Iris pigment epithelial cell (primary cell): ENCODE data around the gene FOXL1.

Experiments used
- DNase-seq: peaks from one replicate; pipeline ENCODE4 v3.0.0-alpha.2; 2011; ENCODE audit warnings: low read depth

The FOXL1 gene

DNA sequence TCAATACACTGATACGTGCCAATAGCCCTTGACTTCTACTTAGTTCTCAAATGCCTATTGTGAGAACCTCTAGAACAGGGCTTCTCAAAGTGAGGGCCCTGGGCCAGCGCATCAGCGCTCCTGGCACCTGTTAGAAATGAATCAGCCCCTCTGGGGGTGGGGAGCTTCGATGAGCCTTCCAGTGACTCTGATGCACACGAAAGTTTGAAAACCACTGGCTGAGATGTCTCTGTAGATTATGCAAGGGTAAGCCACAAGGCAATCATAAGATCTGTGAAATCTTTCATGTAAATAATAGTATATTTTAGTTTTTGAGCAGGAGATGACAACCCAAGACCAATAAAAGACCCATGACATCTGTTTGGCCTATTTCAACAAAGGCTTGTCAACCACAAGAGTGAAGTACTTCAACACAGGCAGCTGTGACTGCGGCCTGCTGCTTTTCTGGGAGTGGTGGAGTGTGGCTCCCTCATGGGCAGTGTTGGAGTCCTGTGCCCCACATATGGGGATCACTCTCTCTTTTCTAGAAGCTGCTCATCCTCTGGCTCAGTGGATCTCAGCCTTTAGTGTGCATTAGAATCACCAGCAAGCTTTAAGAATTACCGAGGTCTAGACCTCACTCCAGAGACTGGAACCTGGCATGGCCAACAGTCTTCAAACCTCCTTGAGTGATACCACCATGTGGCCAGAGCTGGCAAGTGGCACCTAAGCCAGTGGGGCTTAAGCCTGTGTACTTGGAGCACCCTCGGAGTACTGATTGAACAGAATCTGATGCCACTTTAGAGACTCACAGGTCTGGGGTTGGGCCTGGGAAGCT lies 29.1 kb upstream of the FOXL1 start:
- DNase-seq: no peak

DNA sequence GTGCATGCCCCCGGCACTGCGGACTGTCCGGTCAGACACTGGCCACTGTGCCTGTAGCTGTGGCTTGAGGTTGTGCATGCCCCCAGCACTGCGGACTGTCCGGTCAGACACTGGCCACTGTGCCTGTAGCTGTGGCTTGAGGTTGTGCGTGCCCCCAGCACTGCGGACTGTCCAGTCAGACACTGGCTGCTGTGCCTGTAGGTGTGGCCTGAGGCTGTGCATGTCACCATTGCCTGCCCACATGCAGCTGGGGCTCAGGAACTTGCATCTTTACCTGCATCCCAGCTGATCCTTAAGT lies 28.5 kb upstream of the FOXL1 start:
- DNase-seq: no peak

DNA sequence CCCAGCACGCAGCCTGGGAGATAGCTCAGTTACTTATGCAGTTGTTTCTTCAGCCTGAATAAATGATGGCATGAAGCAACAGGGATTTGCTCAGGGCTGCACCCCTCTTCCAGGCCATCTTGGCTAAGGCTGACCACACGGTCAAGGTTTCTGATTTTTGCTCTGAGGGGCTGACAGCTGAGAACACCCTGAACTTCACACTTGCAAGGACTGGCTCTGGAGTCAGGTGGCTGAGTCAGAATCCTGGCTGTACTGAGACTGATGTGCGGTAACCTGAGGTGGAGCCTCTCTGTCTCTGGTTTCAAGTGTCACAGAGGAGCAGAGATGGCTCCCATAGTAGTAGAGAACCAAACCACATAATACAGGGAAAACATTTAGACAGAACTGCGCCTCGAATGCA lies 28.1 kb upstream of the FOXL1 start:
- no peak for DNase-seq

DNA sequence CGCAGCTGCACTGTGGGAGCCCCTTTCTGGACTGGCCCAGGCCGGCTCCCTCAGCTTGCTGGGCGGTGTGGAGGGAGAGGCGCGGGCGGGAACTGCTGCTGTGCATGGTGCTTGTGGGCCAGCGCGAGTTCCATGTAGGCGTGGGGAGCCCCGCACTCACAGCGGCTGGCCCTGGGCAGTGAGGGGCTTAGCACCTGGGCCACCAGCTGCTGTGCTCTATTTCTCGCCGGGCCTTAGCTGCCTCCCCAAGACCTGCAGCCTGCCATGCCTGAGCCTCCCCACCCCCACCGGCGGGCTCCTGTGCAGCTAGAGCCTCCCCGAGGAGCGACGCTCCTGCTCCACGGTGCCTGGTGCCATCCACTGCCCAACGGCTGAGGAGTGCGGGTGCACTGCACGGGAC lies 25.0 kb upstream of the FOXL1 start:
- DNase-seq: no peak

DNA sequence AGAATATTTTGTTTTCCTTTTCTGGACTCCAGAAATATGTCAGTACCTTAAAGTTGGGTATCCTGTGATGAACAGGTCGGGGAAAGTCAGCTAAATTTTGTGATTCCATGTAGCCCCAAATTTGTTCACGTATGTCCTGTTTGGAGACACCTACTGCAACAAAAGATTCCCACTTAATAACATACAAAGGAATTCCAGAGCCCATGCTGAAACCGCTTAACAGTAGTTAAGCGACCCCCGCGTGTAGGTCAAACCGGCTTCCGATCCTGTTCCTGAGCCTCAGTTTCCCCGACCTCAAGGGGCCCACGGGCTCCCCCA lies 23.8 kb upstream of the FOXL1 start:
- DNase-seq: no peak

DNA sequence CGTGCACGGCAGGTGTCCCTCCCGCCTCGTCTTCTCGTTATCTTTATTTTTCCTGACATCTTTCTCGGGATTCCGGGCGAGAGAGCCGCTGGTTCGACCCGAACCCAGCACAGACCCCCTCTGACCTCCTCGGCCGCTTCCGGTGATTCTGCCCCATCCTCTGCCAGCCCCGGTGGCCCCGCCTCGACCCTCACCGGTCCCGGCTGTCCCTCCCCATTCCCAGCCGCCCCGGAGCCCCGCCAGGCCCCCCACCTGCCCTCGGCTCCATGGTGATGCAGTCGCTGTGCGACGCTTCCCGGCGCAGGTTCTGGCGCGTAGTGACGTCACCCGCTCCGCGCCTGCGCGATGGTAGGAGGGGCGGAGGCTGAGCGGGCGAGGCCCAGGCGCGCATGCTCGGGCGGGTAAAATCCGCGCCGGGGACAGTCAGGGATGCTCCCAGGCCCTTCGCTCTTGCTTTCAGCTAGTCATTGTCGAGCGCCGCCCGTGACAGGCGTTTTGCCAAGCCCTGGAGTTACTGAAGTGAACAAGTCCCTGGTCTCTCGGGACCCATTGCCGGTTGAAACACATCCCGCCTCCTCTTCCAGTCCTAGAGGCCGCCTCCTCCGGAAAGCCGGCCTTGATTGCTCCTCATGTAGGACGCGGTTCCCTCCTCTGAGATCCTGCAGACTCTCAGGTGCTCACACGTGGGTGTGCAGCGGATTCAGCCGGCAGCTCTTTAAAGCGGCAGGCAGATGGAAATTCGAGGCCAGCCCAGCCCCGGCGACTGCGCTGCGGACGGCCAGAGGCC lies 23.2 kb upstream of the FOXL1 start, which contains the start of gene MTHFSD:
Gene MTHFSD, minus strand, starts transcription at position 319 of the 787 bp plus-strand sequence. Its CDS starts 51 bp downstream, at position 268.
- DNase-seq: peak; percentile 88

DNA sequence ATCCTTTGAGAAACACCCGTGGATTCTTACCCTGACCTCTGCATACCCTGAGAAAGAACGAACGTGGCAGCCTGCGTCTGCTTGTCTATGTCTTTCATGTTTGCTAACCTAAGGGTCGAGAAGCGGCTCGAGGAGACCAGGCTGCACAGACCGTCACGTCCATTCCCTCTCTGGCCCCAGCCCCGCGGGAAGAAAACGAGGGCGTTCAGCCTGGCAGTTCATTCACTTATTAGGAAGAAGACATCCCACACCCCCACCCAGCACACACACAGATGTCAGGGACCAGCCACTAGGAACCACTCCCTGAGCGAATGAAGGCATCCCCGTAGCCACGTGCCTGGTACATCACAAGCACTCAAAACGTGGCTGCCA lies 22.7 kb upstream of the FOXL1 start:
- no peak for DNase-seq

DNA sequence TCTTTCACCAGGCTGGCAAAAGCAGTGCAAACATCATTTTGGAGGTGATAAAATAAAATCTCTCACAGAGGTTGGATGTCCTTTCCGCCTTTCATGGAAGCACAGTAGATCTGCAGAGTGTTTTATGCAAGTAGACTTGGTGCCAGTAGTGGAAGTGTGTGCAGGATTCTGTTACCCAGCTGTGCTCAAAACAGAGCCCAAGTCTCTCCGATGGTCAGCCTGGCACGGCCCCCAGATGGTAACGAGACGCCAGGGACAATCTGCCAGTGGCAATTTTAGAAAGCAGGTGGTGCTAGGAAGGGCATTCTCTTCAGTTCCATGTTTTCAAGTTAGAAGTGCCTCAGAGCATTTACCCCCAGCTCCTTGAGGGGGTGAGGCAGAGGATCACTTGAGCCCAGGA lies 21.8 kb upstream of the FOXL1 start:
- no peak for DNase-seq

DNA sequence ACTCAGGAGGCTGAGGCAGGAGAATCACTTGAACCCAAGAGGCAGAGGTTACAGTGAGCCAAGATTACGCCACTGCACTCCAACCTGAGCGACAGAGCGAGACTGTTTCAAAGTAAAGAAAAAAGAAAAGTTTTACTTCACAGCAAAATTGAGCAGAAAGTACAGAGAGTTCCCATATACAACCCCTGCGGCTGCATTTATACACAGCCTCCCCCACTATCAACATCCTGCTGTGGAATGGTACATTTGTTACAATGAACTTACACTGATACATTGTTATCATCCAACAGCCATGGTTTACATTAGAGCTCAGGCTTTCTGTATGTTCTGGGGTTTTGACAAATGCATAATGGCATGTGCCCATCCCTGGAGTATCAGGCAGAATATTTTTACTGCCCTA lies 20.8 kb upstream of the FOXL1 start:
- DNase-seq: no peak

DNA sequence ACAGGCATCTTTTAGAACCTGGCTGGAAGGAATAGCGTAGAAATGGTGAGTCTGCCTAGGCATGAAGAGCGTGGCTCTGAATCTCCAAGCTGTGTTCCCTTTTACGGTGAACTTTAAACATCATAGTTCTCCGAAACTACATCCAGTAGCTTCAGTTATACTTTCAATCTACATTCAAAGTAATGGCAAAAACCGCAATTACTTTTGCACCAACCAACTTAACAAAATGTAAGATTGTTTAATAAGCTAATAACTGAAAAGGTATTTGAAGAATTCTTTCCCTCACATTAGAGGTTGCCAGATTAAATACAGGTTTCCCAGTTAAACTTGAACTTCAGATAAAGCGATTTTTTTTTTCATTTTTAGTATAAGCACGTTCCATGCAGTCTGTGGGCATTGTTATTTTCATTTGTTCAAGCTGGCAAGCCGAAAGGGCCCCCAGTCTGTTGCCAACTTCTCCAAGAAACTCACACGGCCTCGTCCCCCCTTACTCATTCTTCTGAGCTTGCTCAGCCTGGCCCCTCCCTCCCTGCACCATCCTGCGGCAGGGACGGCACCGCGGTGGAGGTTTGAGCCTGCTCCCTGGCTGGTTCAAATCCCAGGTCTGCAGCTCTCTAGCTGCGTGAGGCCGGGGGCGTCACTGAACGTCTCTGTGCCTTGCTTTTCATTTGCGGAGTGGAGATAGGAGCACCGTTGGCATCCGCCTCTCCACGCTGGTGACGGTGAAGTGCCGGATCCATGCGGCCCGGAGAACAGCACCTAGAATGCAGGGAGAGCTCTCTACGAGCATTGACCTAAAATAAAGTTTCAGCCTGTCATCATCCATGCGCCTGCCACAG lies 19.8 kb upstream of the FOXL1 start:
- no peak for DNase-seq

DNA sequence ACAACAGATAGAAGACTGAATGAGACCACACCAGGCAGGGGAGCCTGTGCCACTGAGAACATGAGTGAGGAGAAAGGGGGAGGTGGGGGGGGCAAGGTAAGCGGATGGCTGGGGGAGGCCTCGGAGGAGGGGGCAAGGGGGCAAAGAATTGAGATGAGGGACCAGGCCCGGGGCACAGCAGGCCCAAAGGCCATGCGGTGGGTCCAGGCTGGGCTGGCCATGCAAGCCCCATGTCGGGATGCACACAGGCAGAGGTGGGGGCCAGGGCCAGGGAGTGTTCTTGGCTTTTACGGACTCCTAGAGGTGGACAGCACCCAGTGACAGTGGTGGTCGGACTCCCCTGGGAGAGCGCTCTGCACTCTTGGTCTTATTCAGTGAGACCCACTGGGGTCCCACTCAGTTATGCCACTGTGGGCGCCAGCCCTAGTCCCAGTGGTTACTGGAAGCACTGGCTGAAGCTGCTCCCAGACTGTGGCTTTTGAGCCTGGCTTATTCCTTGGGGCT lies 18.5 kb upstream of the FOXL1 start:
- DNase-seq: no peak

DNA sequence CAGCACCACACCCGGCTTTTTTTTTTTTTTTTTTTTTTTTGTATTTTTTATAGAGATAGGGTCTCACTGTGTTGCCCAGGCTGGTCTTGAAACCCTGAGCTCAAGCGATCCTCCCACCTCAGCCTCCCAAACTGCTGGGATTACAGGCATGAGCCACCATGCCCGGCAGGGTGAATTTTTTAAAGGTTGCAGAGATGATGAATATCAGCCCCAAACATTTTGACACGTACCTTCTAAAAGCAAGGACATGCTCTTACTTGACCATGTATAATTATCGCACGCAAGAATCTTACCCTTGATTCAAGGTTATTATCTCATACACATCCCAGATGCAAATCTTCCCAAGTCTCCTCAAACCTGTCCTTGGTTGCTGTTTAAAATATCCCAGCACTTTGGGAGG lies 16.0 kb upstream of the FOXL1 start:
- no peak for DNase-seq

DNA sequence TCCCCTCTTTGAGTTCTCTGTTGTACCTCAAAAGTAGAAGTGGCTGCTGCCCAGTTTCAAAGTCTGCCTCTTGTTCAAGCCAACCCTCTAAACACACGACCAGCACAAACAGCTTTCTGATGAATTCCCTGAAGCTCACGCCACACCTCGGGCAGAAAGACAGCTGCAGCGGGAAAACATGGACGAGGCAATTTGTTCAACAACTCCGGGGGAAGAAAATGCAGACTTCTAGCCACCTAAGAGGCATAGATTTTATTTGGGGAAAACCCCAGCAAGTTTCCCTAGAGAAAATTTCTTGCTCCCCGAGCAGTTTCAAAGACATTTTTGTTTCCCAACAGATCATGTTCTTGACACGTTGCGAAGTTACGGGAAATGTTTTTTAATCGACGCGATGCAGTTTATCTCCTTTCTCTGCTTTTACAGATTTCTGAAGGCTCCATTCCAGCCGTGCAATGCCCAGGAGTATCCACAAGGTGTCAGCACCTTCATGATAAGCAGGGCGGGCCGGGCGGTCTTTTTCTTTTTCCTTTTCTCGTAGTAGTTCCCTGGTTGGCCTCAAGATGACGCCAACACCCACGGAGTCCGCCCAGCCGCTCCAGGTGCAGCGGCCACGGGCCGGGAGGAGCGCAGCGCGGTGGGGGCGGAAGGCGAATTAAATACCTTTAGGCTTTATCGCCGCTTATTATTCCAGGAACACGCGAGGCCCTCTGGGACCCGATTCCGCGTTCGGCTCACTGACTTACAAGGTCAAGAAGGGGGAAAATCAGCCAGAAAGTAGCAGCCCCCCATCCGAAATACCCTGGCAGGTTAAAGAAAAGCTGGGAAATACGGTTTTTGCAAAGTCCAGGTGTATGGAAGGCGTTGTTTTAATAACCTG lies 14.6 kb upstream of the FOXL1 start:
- peak; percentile 87 for DNase-seq

DNA sequence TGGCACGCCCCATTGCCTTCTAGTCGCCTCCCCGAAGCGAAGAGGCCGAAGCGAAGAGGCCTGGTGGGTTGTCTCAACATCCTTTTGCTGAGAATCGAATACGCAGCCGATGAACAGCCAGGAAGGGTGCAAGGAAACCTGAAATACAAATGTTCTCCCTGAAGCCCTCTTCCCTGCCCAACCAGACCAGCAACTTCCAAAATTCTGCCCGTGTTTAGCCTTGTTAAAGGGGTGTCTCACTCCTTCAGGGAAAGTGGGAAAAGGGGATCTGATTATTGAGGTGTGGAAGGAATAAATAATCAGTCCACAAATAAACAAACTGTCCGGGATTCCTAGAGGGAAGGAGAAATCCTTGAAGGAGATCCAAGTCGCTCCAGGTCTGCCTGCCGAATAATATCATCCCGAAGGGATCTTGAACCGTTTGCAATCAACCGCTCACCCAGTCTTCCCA lies 13.1 kb upstream of the FOXL1 start:
- no peak for DNase-seq

DNA sequence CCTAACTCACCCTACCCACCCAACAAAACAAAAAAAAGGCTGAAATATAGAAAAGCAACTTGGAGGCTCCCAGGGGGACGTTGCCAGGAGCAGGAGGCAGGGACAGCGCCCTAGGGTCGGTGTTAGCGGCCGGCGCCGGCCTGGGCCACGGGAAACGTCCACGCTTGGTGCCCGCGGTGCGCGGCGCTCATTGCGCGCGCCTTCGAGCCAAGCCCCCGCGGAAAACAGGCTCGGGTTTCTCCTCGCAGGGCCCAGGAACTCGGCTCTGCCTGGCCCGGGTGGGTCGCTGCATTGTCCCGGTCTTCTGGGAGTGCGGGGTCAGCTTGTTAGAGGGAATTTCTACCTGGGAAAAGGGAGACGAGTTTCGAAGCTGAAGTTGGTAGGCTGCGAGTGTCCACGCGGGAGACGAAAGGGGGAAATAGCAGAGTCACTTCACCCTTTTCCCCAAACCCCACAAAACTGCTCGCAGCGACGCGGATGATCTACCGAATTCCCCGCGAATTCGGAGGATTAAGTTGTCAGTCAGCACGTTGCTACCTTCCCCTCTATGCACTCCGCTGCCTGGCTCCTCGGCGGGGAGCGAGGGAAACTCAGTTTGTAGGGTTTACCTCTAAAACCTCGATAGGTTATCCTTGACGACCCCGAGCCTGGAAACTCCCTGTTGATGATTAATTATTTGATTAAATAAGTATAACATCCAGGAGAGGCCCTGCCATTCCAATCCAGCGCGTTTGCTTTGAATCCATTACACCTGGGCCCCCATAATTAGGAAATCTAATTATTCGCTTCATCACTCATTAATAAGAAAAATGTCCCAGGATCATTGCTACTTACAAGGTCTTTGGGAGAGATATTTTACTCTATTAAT lies 12.5 kb upstream of the FOXL1 start:
- no peak for DNase-seq

DNA sequence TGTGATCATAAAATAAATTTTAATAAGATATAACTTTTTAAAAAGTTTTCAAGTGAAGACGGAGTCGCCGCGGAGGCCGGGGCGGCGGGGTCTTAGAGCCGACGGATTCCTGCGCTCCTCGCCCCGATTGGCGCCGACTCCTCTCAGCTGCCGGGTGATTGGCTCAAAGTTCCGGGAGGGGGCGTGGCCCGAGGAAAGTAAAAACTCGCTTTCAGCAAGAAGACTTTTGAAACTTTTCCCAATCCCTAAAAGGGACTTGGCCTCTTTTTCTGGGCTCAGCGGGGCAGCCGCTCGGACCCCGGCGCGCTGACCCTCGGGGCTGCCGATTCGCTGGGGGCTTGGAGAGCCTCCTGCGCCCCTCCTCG lies 11.8 kb upstream of the FOXL1 start, which contains the start of gene FOXC2:
Gene FOXC2, plus strand, starts transcription at position 229 of the 365 bp plus-strand sequence. CDS start 507 bp downstream, outside the sequence.
- peak; percentile 98 for DNase-seq

DNA sequence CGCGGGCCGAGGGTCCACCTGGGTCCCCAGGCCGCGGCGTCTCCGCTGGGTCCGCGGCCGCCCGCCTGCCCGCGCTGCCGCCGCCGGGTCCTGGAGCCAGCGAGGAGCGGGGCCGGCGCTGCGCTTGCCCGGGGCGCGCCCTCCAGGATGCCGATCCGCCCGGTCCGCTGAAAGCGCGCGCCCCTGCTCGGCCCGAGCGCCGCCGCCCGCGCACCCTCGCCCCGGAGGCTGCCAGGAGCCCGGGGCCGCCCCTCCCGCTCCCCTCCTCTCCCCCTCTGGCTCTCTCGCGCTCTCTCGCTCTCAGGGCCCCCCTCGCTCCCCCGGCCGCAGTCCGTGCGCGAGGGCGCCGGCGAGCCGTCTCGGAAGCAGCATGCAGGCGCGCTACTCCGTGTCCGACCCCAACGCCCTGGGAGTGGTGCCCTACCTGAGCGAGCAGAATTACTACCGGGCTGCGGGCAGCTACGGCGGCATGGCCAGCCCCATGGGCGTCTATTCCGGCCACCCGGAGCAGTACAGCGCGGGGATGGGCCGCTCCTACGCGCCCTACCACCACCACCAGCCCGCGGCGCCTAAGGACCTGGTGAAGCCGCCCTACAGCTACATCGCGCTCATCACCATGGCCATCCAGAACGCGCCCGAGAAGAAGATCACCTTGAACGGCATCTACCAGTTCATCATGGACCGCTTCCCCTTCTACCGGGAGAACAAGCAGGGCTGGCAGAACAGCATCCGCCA lies 11.2 kb upstream of the FOXL1 start:
- DNase-seq: peak; percentile 87

DNA sequence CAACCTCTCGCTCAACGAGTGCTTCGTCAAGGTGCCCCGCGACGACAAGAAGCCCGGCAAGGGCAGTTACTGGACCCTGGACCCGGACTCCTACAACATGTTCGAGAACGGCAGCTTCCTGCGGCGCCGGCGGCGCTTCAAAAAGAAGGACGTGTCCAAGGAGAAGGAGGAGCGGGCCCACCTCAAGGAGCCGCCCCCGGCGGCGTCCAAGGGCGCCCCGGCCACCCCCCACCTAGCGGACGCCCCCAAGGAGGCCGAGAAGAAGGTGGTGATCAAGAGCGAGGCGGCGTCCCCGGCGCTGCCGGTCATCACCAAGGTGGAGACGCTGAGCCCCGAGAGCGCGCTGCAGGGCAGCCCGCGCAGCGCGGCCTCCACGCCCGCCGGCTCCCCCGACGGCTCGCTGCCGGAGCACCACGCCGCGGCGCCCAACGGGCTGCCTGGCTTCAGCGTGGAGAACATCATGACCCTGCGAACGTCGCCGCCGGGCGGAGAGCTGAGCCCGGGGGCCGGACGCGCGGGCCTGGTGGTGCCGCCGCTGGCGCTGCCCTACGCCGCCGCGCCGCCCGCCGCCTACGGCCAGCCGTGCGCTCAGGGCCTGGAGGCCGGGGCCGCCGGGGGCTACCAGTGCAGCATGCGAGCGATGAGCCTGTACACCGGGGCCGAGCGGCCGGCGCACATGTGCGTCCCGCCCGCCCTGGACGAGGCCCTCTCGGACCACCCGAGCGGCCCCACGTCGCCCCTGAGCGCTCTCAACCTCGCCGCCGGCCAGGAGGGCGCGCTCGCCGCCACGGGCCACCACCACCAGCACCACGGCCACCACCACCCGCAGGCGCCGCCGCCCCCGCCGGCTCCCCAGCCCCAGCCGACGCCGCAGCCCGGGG lies 10.4 kb upstream of the FOXL1 start:
- peak; percentile 65 for DNase-seq
